HepG2 (cell line): Measurements from ENCODE around the gene PTCD3. TPM values are rescaled to one million over a fixed set of nuclear protein-coding genes. Genes with fewer than 3 reads are reported as not detected.

Experiments
- ATAC-seq: fragments of 200-7000 bp; cut with Tn5 transposase; 3 replicates; pipeline ENCODE4 v1.9.1; 2020; ENCODE audit warnings: mild to moderate bottlenecking, moderate library complexity
- BruUV-seq: library from RNA; stranded (reverse); fragments of 400-500 nt; replicated peaks from 2 replicates; lab custom pipeline; 2021; lab: Mats Ljungman, UMichigan
- CTCF ChIA-PET: fragments of 300-600 bp; formaldehyde crosslinking; extraction: SDS; loops from one replicate; lab custom pipeline; 2021; ENCODE audit warnings: low total read pairs, inconsistent platforms, low intra/inter-chr PET ratio; lab: Yijun Ruan, JAX
- POLR2A ChIA-PET: fragments of 350-600 bp; sonication (Branson Sonifier 250); formaldehyde crosslinking; loops from one replicate; lab custom pipeline; 2020; ENCODE audit warnings: antibody characterized with exemption, inconsistent platforms; lab: Yijun Ruan, JAX
- DNase-seq: peaks from one replicate; pipeline ENCODE4 v3.0.0-alpha.2; 2015; ENCODE audit warnings: low spot score
- FAIRE-seq: peaks from 3 replicates; lab custom pipeline; 2011; peaks lifted over from hg19 to GRCh38; lab: Jason Lieb, UNC
- H2AFZ ChIP-seq: one replicate; pipeline ENCODE4 v1.6.1; 2011; ENCODE audit warnings: low read length, inconsistent platforms
- H3K27ac ChIP-seq: fragments of 300-600 bp; 3 replicates; pipeline ENCODE4 v1.8.0; 2011; ENCODE audit warnings: mixed run types, mild to moderate bottlenecking, mixed read lengths, low read length, inconsistent platforms; ENCODE audit not compliant: insufficient read depth; ENCODE audit errors: extremely low read length
- H3K27me3 ChIP-seq, 2 experiments: fragments of 200-600 bp in 1 of 2; 2 replicates in 1 of 2; 3 replicates in 1 of 2; pipeline versions ENCODE4 v1.6.0 to v1.8.0; 2011; ENCODE audit warnings: low read length in 2 of 2, mild to moderate bottlenecking in 2 of 2, moderate library complexity in 2 of 2, inconsistent platforms in 1 of 2; ENCODE audit not compliant: insufficient read depth in 2 of 2, control insufficient read depth in 1 of 2
- H3K36me3 ChIP-seq, 2 experiments: fragments of 200-600 bp in 1 of 2; replicated peaks in 1 of 2; 2 replicates in 1 of 2; 3 replicates in 1 of 2; pipeline versions ENCODE4 v1.5.1 to v1.8.0; 2011; ENCODE audit warnings: low read length in 2 of 2, inconsistent platforms in 1 of 2; ENCODE audit not compliant: insufficient read depth in 2 of 2, control insufficient read depth in 1 of 2
- H3K4me1 ChIP-seq: 2 replicates; pipeline ENCODE4 v1.5.1; 2012; ENCODE audit warnings: low read length, inconsistent platforms; ENCODE audit not compliant: insufficient read depth
- H3K4me2 ChIP-seq: 2 replicates; pipeline ENCODE4 v1.6.0; 2011; ENCODE audit warnings: low read depth, low read length, inconsistent platforms
- H3K4me3 ChIP-seq, 3 experiments: fragments of 200-600 bp in 1 of 3; sonication (generic), shearing (Covaris generic) in 1 of 3; replicated peaks in 1 of 3; 2 replicates each; pipeline ENCODE4 v1.5.1; 2011 to 2016; ENCODE audit warnings: low read length in 3 of 3, inconsistent platforms in 2 of 3, low read depth in 2 of 3, mild to moderate bottlenecking in 2 of 3, control low read depth in 1 of 3, mixed read lengths in 1 of 3; ENCODE audit not compliant: insufficient read depth in 1 of 3
- H3K79me2 ChIP-seq: one replicate; pipeline ENCODE4 v1.6.1; 2011; ENCODE audit warnings: low read length, inconsistent platforms; ENCODE audit not compliant: insufficient read depth
- H3K9ac ChIP-seq: 2 replicates; pipeline ENCODE4 v1.6.0; 2011; ENCODE audit warnings: mild to moderate bottlenecking, low read depth, low read length, inconsistent platforms; ENCODE audit not compliant: insufficient read depth
- H3K9me3 ChIP-seq: 2 replicates; pipeline ENCODE4 v1.5.1; 2012; ENCODE audit warnings: mild to moderate bottlenecking, low read length
- H4K20me1 ChIP-seq: 2 replicates; pipeline ENCODE4 v1.6.0; 2011; ENCODE audit warnings: inconsistent platforms, mild to moderate bottlenecking, low read length, moderate library complexity; ENCODE audit not compliant: insufficient read depth
- AGO2 ChIP-seq: fragments of 200-400 bp; formaldehyde crosslinking; optimal IDR thresholded peaks from 2 replicates; pipeline ENCODE3; 2017; ENCODE audit warnings: mild to moderate bottlenecking, low read depth, low read length, moderate library complexity
- BATF2 ChIP-seq: sonication (generic); formaldehyde crosslinking; IDR thresholded peaks from 2 replicates; pipeline ENCODE4 v1.8.0; 2022; ENCODE audit warnings: mild to moderate bottlenecking, missing genetic modification reagents, moderate library complexity
- CEBPB ChIP-seq: IDR thresholded peaks from 2 replicates; pipeline ENCODE4 v1.6.1; 2011; ENCODE audit warnings: low read depth, low read length, improper control_type of control experiment, borderline replicate concordance
- FOXP1 ChIP-seq, 2 experiments: fragments of 450-650 bp in 1 of 2; IDR thresholded peaks; 2 replicates each; pipeline ENCODE4 v1.6.1; 2017 to 2018; ENCODE audit warnings: antibody characterized with exemption in 1 of 2
- KLF16 ChIP-seq, 2 experiments: sonication (generic) in 1 of 2; formaldehyde crosslinking in 1 of 2; IDR thresholded peaks; 2 replicates each; pipeline versions ENCODE4 v1.6.1 to v1.8.0; 2016 to 2023; ENCODE audit warnings: missing genetic modification reagents in 2 of 2, missing compliant biosample characterization in 1 of 2
- MBD4 ChIP-seq: IDR thresholded peaks from 2 replicates; pipeline ENCODE4 v1.6.1; 2012; ENCODE audit warnings: low read length, inconsistent platforms, borderline replicate concordance
- PAF1 ChIP-seq: IDR thresholded peaks from 2 replicates; pipeline ENCODE4 v1.6.1; 2016; ENCODE audit warnings: missing genetic modification reagents, missing compliant biosample characterization
- POLR2A ChIP-seq, 2 experiments: IDR thresholded peaks; 2 replicates each; pipeline ENCODE4 v1.6.1; 2011; ENCODE audit warnings: low read depth in 2 of 2, low read length in 2 of 2, mild to moderate bottlenecking in 1 of 2, moderate library complexity in 1 of 2; ENCODE audit not compliant: insufficient read depth in 1 of 2
- POLR2AphosphoS2 ChIP-seq: IDR thresholded peaks from 2 replicates; pipeline ENCODE4 v1.6.1; 2011; ENCODE audit warnings: low read depth, low read length, improper control_type of control experiment
- POLR2G ChIP-seq: fragments of 200-400 bp; formaldehyde crosslinking; IDR thresholded peaks from 2 replicates; pipeline ENCODE4 v1.6.1; 2018; ENCODE audit warnings: mild to moderate bottlenecking, low read depth, low read length, moderate library complexity
- RBM22 ChIP-seq: fragments of 200-400 bp; formaldehyde crosslinking; optimal IDR thresholded peaks from 2 replicates; pipeline ENCODE3; 2017; ENCODE audit warnings: mild to moderate bottlenecking, low read length, moderate library complexity
- SOX5 ChIP-seq: IDR thresholded peaks from 2 replicates; pipeline ENCODE4 v1.6.1; 2016; ENCODE audit warnings: borderline replicate concordance
- ZBTB21 ChIP-seq: sonication (generic); formaldehyde crosslinking; IDR thresholded peaks from 2 replicates; pipeline ENCODE4 v1.4.0; 2020; ENCODE audit warnings: missing genetic modification reagents
- ZNF362 ChIP-seq: sonication (generic); formaldehyde crosslinking; IDR thresholded peaks from 2 replicates; pipeline ENCODE4 v1.4.0; 2020; ENCODE audit warnings: missing genetic modification reagents, mild to moderate bottlenecking, borderline replicate concordance
- ZNF563 ChIP-seq: sonication (generic); formaldehyde crosslinking; IDR thresholded peaks from 2 replicates; pipeline ENCODE4 v1.8.0; 2022; ENCODE audit warnings: mild to moderate bottlenecking, moderate library complexity, missing genetic modification reagents
- ZNF878 ChIP-seq: sonication (generic); formaldehyde crosslinking; IDR thresholded peaks from 2 replicates; pipeline ENCODE4 v1.8.1; 2023; ENCODE audit warnings: mild to moderate bottlenecking, missing genetic modification reagents, moderate library complexity
- ZSCAN31 ChIP-seq: sonication (generic); formaldehyde crosslinking; IDR thresholded peaks from 2 replicates; pipeline ENCODE4 v1.5.0; 2020; ENCODE audit warnings: low read depth, mild to moderate bottlenecking, missing genetic modification reagents
- WGBS: methylation state at CpG from one replicate; pipeline ENCODE4 v1.1.6; 2017; ENCODE audit warnings: low lambda C conversion rate; 5-methylcytosine and 5-hydroxymethylcytosine counted together
- in situ Hi-C: cut with HindIII; loops from 2 replicates; pipeline ENCODE4 v1.10.0; 2017; ENCODE audit warnings: low pct_unique_long_range_greater_than_20kb; ENCODE audit not compliant: extremely low pct_ligation_motif_present
- intact Hi-C: fragments of 100-400 bp; cut with micrococcal nuclease; formaldehyde crosslinking; loops from one replicate; pipeline ENCODE4 v1.10.0; 2022; ENCODE audit not compliant: unreplicated experiment
- polyA plus RNA-seq, 8 experiments: library from polyadenylated mRNA; depleted of rRNA in 3 of 8; stranded (reverse) in 7 of 8; unstranded in 1 of 8; fragments of >200 nt; fragmentation: Illumina TruSeq in 4 of 8; extraction: Trizol in 4 of 8; gene quantifications; 2 replicates each; pipeline versions ENCODE4 v1.2.1 to v1.2.3, GENCODE V29; 2011 to 2016; ENCODE audit warnings: low read depth in 4 of 8, missing spikeins in 1 of 8, mixed read lengths in 1 of 8; ENCODE audit not compliant: insufficient read depth in 1 of 8
- total RNA-seq, 5 experiments: library from RNA; depleted of rRNA; stranded (reverse); fragments of >200 nt; fragmentation: Illumina TruSeq; extraction: Trizol; gene quantifications; 2 replicates each; pipeline ENCODE4 v1.2.3, GENCODE V29; 2016; ENCODE audit warnings: low read depth in 1 of 5
- TF ChIP-seq, protein P1 (sequence below): sonication (generic); formaldehyde crosslinking; IDR thresholded peaks from 2 replicates; pipeline ENCODE4 v1.4.0; 2020; ENCODE audit warnings: missing genetic modification reagents, borderline replicate concordance
- TF ChIP-seq, protein P2 (sequence below): sonication (generic); formaldehyde crosslinking; conservative IDR thresholded peaks from 2 replicates; pipeline ENCODE4 v1.4.0; 2020; ENCODE audit warnings: missing genetic modification reagents

Gene PTCD3
- total and polyA plus RNA-seq, 2 of the 13 experiments (the other 11 are each of a cell fraction or from before 2014, with no cell fraction given) = 124 to 309 TPM

DNA sequence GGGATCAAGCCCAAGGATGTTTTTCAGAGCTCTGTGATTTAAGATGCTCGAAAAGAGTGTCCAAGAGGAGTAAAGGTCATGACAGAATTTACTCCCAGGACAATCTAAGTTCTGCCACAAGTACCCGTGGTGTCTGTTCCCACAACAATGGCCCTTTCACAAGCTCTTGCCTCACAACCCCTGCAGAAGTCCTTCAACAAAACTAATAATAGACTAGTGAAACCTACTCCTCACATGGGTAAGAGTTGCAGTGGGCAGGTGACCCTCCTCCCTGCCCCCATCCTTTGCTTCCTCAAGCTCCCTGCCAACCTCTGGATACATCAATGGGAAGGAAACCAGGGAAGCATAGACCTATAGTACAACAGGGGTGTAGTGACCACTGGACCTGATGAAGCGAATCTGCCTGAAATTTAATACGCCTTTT is 34.9 kb downstream of the PTCD3 start:
- H4K20me1 ChIP-seq = no peaks in the 10 kb centered on the region
- WGBS = 64% methylated on average over 4 of the region's 4 CpGs
- intact Hi-C loops = loop anchor here (5.0 kb wide), 1 partner anchor 34 kb away; the partner anchor contains the start of genes POLR1A and PTCD3
- FAIRE-seq = no peak
- peaks cover 20% of the 10 kb centered on the region for H3K4me1 ChIP-seq
- BruUV-seq = TSS peak; percentile 14
- POLR2A ChIA-PET = interaction anchor here (0.7 to 1.0 kb wide), 2 partner anchors 10 to 35 kb away, joined by 3 read pairs; partner anchors contain the start of genes POLR1A and PTCD3
- in situ Hi-C loops = no loop called here
- H2AFZ ChIP-seq = no peak overlapping the region
- H3K9ac ChIP-seq = no peak overlapping the region
- H3K4me2 ChIP-seq = no peak overlapping the region
- H3K79me2 ChIP-seq = no peaks in the 10 kb centered on the region
- ATAC-seq = peak; percentile 47
- DNase-seq = peak; percentile 64
- CTCF ChIA-PET = no interaction called here
- H3K36me3 ChIP-seq = peaks cover 30 to 72% of the 10 kb centered on the region in 2 experiments
- no peak overlapping the region for H3K4me3 ChIP-seq
- H3K27ac ChIP-seq = no peak overlapping the region
- H3K27me3 ChIP-seq = no peaks in the 10 kb centered on the region
- H3K9me3 ChIP-seq = no peaks in the 10 kb centered on the region
- TF ChIP-seq, protein P1, sequence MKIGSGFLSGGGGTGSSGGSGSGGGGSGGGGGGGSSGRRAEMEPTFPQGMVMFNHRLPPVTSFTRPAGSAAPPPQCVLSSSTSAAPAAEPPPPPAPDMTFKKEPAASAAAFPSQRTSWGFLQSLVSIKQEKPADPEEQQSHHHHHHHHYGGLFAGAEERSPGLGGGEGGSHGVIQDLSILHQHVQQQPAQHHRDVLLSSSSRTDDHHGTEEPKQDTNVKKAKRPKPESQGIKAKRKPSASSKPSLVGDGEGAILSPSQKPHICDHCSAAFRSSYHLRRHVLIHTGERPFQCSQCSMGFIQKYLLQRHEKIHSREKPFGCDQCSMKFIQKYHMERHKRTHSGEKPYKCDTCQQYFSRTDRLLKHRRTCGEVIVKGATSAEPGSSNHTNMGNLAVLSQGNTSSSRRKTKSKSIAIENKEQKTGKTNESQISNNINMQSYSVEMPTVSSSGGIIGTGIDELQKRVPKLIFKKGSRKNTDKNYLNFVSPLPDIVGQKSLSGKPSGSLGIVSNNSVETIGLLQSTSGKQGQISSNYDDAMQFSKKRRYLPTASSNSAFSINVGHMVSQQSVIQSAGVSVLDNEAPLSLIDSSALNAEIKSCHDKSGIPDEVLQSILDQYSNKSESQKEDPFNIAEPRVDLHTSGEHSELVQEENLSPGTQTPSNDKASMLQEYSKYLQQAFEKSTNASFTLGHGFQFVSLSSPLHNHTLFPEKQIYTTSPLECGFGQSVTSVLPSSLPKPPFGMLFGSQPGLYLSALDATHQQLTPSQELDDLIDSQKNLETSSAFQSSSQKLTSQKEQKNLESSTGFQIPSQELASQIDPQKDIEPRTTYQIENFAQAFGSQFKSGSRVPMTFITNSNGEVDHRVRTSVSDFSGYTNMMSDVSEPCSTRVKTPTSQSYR (CRISPR knock-in tag) = peak; percentile 46; the same call in 1 of the 2 replicates
- TF ChIP-seq MBD4 = 0 out of 2 replicates have a peak, but pooled peaks have one; percentile 1
- TF ChIP-seq ZSCAN31 (CRISPR knock-in tag) = no peak
- peak; percentile 60; the same call in 1 of the 2 replicates for TF ChIP-seq POLR2G
- peak; percentile 74; the same call in 1 of the 2 replicates for TF ChIP-seq POLR2AphosphoS2
- TF ChIP-seq ZNF362 = 0 out of 2 replicates have a peak, but pooled peaks have one; percentile 25
- TF ChIP-seq AGO2 = peak; percentile 50
- TF ChIP-seq, protein P2, sequence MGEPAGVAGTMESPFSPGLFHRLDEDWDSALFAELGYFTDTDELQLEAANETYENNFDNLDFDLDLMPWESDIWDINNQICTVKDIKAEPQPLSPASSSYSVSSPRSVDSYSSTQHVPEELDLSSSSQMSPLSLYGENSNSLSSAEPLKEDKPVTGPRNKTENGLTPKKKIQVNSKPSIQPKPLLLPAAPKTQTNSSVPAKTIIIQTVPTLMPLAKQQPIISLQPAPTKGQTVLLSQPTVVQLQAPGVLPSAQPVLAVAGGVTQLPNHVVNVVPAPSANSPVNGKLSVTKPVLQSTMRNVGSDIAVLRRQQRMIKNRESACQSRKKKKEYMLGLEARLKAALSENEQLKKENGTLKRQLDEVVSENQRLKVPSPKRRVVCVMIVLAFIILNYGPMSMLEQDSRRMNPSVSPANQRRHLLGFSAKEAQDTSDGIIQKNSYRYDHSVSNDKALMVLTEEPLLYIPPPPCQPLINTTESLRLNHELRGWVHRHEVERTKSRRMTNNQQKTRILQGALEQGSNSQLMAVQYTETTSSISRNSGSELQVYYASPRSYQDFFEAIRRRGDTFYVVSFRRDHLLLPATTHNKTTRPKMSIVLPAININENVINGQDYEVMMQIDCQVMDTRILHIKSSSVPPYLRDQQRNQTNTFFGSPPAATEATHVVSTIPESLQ (CRISPR knock-in tag) = no peak
- no peak for TF ChIP-seq ZNF878 (CRISPR knock-in tag)
- no peak for TF ChIP-seq FOXP1 (IDR thresholded peaks at IDR 0.05)
- no peak for TF ChIP-seq FOXP1 (CRISPR knock-in tag; IDR thresholded peaks at IDR 0.05)
- TF ChIP-seq PAF1 (CRISPR knock-in tag) = 0 out of 2 replicates have a peak, but pooled peaks have one; percentile 12
- no peak for TF ChIP-seq ZBTB21 (CRISPR knock-in tag)
- TF ChIP-seq BATF2 (CRISPR knock-in tag) = no peak
- TF ChIP-seq ZNF563 = no peak
- TF ChIP-seq KLF16 (CRISPR knock-in tag; IDR thresholded peaks at IDR 0.05) = no peak
- peak; percentile 67; the same call in 1 of the 2 replicates for TF ChIP-seq CEBPB
- TF ChIP-seq RBM22 = peak; percentile 93
- peak; percentile 53; the same call in 1 of the 2 replicates for TF ChIP-seq SOX5 (CRISPR knock-in tag)
- peak in 1 of 2 experiments; percentile 35; a peak in 1 of 4 replicates for TF ChIP-seq POLR2A (IDR thresholded peaks at IDR 0.05; ENCODE audit: insufficient read depth in 1 of 2, low read depth in 2 of 2, low read length in 2 of 2)
